ENCODE data around the gene OVCH1.
"Not testable (repeated sequence)": the region's sequence is repeated elsewhere in the genome, so short reads cannot be mapped to it uniquely, and the experiment has no call there.

The OVCH1 gene

DNA sequence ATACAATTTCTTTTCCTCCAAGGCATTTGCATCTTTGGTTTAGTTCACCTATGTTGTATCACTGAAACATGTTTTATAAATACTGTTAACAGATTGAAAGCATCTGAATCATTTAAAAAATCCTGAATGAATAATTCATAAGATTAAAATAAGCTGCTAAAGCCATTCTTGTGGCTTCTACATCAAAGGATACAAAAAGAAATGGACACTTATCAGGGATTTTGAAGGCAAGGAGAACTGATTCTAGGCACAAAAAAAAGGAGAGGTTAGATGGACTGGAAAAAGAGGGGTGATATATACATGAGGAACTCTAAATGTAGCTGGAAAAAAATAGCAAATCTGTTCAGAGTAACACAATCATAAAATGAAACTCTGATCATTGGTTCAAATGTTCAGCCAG lies 5.8 kb upstream of the OVCH1 start:
- no peak for DNase-seq (ENCODE audit: low spot score)

DNA sequence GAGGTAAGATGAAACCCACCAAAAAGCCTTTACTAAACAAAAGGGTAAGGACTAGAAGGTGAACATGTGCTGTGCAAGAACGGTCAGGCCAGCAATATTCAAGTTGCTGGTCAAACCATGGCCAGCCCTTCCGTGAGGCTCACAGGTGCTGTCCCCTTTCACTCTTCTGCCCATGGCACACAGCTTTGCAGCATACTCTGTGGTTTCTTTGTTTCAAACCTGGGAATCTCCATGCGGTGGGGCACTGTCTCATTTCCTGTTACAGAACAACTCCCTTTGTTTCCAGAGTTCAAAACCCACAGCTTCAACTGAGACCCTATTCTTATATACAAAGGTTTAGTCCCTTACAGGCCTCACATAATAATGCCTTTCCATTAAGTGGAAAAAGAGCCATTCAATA lies 1.7 kb upstream of the OVCH1 start:
- DNase-seq (ENCODE audit: low spot score) = no peak

DNA sequence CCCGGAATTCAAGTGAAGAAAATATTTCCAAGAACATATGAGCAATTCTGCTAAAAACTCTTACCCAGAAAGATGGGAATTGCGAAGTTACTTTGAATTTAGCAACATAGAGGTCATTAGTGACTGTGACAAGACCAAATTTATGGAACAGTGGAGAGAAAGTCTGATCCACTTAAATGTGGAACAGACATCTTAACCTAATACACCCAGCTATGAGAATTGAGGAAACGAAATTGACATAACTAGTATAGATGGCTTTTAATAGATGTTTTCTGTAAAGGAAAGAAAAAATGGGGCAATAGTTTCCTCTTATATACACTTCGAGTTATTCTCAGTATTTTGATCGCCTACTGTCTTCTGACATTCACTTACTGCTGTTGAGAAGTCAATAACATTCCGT lies 4.6 kb downstream of the OVCH1 start:
- no peak for DNase-seq (ENCODE audit: low spot score)

DNA sequence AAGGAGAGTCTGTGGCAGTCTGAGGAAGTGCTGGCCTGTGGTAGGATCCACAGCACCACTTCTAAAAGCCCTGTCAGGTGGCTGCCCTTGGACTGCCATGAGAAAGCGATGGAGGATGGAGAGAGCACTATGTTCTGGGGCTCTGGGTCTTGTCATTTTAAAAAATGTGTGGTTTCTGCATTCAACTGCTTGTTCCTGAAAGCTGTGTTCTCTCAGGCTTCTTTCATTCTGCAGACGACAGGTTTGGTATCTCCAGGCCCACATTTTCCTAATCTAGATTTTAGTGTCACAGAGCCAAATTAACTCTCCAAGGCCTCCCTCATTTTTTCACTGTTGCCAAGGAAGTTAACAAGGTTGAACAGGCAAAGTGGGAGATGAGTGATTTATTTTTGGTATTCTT lies 10.5 kb downstream of the OVCH1 start:
- DNase-seq (ENCODE audit: low spot score) = no peak

- DNase-seq (ENCODE audit: low spot score) = no peak
Measured at GRCh38 chr12:29463198-29463597, 34.3 kb downstream of the OVCH1 start.

GRCh38 chr12:29460082-29460481 lies 37.4 kb downstream of the OVCH1 start:
- no peak for DNase-seq (ENCODE audit: low spot score)

- no peak for DNase-seq (ENCODE audit: low spot score)
Measured at GRCh38 chr12:29455087-29455486, 42.4 kb downstream of the OVCH1 start.

- DNase-seq (ENCODE audit: low spot score) = no peak
Measured at GRCh38 chr12:29451888-29452287, 45.6 kb downstream of the OVCH1 start.

DNA sequence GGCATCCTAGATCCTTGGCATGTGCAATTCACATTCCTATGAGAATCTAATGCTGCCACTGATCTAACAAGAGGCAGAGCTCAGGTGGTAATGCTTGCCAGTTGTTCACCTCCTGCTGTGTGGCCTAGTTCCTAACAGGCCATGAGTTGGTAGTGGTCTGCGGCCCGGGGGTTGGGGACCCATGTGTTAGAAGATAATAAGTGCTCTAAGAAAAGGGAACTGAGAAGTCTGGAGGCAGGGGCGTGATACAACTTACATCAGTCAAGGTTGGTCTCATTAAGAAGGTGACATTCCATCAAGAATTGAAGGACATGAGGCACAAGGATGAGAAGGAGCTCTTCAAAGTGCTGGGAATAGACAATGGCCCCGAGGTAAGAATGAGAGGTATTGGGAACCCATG lies 49.3 kb downstream of the OVCH1 start:
- DNase-seq (ENCODE audit: low spot score) = no peak

- DNase-seq (ENCODE audit: low spot score) = no peak
Measured at GRCh38 chr12:29447285-29447975, 50.1 kb downstream of the OVCH1 start.

- no peak for DNase-seq (ENCODE audit: low spot score)
Measured at GRCh38 chr12:29439506-29439905, 58.0 kb downstream of the OVCH1 start.

- DNase-seq (ENCODE audit: low spot score) = no peak
Measured at GRCh38 chr12:29438752-29439408, 58.6 kb downstream of the OVCH1 start.

GRCh38 chr12:29437575-29437974 lies 59.9 kb downstream of the OVCH1 start:
- no peak for DNase-seq (ENCODE audit: low spot score)

DNA sequence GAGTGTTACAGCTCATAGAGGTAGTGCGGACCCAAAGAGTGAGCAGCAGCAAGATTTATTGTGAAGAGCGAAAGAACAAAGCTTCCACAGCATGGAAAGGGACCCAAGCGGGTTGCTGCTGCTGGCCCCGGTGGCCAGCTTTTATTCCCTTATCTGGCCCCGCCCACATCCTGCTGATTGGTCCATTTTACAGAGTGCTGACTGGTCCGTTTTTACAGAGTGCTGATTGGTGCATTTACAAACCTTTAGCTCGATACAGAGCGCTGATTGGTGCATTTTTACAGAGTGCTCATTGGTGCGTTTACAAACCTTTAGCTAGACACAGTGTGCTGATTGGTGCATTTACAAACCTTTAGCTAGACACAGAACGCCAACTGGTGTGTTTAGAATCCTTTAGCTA lies 60.7 kb downstream of the OVCH1 start:
- not testable (repeated sequence) for DNase-seq (ENCODE audit: low spot score)

DNA sequence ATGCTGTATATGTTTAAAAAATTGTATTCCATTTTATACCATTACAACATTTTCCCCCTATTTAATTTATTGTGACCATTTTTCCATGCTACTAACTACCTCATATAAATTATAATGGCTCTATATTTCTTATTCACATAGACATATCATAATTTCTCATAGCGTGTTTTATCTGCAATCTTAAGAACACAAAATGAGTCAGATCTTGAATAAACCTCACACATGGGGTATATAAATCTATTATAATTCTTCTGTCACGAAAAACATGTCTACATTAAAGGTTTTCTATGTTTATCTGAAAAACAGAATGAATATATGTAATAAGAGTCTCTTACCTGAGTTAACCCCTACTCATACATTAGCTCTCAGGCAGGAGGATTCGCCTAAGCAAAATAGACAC lies 66.0 kb downstream of the OVCH1 start:
- DNase-seq (ENCODE audit: low spot score) = no peak

DNA sequence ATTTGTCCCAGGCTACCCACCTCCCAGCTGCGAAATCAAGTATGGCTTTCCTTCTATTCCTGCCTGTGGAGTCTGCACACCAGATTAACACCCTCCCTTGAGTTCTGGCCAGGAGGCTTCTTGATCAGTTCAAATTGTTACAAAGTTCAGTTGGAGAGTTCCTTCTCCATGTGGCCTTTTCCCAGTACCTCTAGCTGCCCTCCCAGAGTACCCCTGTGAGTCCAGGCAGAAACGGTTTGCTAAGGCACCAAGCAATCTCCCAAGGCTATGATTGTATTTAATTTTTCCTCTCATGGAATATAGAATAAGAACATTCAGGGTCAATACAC lies 66.8 kb downstream of the OVCH1 start:
- no peak for DNase-seq (ENCODE audit: low spot score)

DNA sequence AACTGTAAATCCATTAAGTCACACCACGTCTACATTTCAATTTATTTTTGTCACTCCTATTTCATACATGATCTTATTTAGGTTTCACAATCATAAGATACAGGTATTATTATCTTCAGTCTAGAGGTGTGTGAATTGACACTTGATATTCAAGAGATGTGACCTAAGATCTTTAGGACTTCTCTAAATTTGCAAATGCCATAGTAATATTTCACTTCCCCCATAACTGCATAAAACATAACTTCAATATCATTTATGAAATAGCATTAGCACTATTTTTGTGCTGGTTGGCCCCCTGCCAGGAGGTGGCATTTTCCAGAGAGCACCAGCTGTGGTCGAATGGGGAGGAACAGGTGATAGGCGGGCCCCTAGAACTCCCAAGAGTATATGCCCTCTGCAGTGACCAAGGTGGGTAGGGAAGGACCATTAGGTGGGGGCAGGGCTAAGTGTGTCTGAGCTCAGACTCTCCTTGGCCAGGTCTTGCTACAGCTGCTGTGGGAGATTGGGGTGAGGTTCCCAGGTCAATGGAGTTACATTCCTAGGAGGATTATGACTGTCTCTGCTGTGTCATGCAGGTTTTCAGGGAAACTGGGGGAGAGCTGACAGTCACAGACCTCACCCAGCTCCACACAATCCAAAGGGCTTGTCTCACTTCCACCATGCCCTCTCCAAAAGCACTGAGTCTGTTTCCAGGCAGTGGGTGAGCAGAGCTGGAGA lies 67.3 kb downstream of the OVCH1 start:
- no peak for DNase-seq (ENCODE audit: low spot score)

DNA sequence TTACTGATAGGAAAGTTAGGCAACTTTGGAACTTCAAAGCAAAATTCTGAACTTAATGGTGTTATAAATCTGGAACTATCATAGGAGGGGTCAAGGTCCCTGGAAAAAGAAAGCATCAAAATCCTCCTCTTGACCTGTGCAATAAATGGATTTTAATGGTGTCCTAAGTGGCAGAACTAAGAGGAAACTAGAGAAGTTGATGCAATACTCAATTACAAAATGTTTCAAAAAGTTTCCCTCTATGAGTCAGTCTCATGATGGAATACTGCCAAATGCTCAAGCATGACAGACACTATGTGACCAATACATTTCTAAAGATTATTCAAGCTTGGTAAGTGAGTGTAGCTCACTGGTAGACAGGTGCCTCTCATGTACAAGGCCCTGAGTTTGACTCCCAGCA lies 68.9 kb downstream of the OVCH1 start:
- no peak for DNase-seq (ENCODE audit: low spot score)

GRCh38 chr12:29427964-29428363 lies 69.5 kb downstream of the OVCH1 start:
- DNase-seq (ENCODE audit: low spot score) = no peak

DNA sequence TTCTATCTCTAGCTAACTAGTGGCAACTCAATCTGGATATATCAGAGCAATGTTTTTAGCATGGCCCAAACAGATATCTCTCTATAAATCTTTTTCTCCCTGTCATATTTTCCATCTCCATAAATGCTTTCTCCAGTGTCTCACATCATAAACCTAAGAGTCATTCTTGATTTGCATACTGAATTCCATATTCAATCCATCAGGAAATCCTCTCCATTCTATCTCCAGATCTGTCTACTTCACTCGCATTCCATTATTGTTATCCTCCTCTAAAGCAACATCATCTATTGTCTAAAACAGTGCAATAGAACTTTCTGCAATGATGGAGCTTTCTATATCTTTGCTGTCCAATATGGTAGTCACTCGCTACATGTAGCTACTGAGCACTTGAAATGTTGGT lies 71.0 kb downstream of the OVCH1 start:
- DNase-seq (ENCODE audit: low spot score) = no peak

- no peak for DNase-seq (ENCODE audit: low spot score)
Measured at GRCh38 chr12:29425722-29426121, 71.8 kb downstream of the OVCH1 start.

DNA sequence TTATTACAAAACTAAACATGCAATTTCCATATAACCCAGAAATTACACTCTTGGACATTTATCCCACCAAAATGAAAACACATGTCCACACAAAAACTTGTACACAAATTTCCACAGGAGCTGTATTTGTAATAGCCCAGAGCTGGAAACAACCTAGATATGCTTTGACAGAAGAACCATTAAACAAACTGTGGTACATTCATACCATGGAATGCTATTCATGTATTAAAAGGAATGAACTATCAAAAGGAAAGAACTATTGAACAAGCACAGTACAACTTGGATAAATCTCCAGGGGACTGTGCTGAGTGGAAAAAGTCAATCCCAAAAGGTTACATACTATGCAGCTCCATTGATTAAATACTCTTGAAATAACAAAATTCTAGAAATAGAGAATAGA lies 80.7 kb downstream of the OVCH1 start:
- DNase-seq (ENCODE audit: low spot score) = no peak

GRCh38 chr12:29415111-29415510 lies 82.4 kb downstream of the OVCH1 start:
- no peak for DNase-seq (ENCODE audit: low spot score)

- no peak for DNase-seq (ENCODE audit: low spot score)
Measured at GRCh38 chr12:29414368-29414767, 83.1 kb downstream of the OVCH1 start.

Measured in ecto neural progenitor cell (in vitro differentiated cells).